Epidermal melanocyte (primary cell): ENCODE data around the gene TBCD.
"Not testable (repeated sequence)": the region's sequence is repeated elsewhere in the genome, so short reads cannot be mapped to it uniquely, and the experiment has no call there.

Experiments
- DNase-seq: peaks from one replicate; pipeline ENCODE4 v3.0.0; 2011; ENCODE audit warnings: low spot score; ENCODE audit not compliant: insufficient read length

TBCD gene

DNA sequence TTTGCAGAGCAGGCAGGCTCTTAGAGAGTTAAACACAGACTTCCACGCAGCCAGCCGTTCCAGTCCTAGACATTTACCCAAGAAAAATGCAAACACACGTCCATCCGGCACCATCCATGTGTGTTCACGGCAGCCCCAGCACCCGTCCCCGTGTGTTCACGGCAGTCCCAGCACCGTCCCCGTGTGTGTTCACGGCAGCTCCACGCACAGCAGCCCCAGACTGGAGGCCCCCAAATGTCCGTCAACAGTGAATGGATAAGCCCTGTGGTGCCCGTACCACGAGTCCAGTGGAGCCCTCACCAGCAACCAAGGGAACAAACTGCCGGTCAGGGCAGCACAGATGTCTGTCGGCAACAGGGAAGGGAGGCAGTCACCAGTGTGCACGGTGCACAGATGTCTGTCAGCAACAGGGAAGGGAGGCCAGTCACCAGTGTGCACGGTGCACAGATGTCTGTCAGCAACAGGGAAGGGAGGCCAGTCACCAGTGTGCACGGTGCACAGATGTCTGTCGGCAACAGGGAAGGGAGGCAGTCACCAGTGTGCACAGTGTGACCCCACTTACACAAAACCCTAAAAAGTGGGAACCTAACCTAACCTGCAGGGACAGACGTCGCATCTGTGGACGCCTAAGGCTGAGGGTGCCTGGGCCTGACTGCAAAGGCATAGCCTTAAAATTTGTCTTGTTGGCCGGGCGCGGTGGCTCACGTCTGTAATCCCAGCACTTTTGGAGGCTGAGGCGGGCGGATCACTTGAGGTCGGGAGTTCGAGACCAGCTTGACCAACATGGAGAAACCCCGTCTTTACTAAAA lies 216.4 kb downstream of the TBCD start:
- not testable (repeated sequence) for DNase-seq

DNA sequence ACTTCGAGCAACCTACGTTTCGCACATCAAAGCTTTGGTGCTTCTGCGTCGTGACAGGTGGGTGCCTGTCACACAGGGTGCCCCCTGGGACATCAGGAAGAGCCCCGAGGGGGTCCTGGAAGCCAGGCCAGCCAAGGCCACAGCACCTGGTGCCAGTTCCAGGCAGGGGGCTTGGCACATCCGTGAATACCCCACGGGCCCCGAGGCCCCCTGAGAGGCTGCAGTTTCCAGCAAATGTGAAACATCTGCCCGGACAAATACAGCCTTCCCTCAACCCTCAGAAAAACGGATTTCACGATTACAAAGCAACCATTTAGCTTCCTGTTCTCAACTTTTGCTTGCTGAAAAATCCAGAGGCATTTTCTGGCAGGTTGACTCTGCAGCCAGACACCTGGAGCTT lies 218.2 kb downstream of the TBCD start:
- DNase-seq: no peak

GRCh38 chr17:82970818-82971590 lies 219.1 kb downstream of the TBCD start:
- no peak for DNase-seq

- DNase-seq: no peak
Observed at GRCh38 chr17:82972836-82973372, 221.0 kb downstream of the TBCD start.

DNA sequence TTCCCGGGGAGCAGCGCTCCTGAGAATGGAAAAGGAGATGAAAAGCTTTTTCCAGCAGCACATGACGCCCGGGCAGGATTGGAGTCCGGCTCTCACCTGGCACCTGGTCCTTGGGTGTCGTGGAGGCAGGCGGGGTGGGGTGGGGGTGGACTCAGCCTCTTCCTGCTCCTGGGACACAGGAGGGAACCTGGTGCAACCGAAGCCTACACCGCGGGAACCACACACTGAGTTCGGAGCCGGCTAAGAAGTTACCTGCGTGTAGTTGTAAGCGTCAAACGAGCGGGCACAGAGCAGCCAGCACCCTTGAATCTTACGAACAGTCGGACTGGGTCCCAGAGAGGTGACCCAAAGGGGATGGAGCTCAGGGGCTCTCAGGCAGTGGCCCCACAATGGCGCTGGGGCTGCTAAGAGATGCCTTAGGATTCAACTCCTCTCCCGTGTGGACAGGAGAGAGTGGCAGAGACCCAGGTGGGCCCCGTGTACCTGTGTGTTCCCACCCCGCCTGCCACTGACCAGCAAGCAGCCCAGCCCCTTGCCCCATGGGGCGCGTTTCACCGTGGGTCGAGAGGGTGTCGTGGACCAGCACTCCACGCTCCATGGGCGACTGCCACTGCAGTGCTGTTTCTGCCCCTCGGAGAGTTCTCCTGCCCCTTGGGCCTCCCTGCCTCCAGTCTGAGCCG lies 221.7 kb downstream of the TBCD start:
- no peak for DNase-seq

- DNase-seq: no peak
Observed at GRCh38 chr17:82974136-82974952, 222.5 kb downstream of the TBCD start.

DNA sequence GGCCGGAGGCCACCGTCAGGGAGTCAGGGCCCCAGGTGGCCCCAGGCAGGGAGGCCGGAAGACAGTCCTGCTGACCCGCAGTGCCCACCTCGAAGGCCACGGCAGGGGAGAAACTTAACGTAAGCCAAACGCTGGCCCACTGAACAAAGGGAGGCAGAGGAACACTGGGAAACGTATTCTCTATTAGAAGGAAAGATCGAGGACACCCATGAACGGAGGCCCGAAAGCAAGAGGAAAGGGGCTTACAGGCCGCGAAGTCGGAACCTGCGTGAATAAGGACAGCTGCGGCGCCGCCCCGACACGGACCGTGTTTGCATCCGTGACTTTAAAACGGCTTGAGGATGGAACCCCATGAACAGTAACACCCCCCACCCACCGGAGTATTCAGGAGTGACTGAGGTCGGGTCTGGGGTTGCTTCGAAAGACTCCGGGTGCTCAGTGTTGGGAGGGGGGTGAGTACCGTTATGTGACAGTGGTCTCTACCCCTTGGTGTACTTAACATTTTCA lies 225.2 kb downstream of the TBCD start:
- no peak for DNase-seq

DNA sequence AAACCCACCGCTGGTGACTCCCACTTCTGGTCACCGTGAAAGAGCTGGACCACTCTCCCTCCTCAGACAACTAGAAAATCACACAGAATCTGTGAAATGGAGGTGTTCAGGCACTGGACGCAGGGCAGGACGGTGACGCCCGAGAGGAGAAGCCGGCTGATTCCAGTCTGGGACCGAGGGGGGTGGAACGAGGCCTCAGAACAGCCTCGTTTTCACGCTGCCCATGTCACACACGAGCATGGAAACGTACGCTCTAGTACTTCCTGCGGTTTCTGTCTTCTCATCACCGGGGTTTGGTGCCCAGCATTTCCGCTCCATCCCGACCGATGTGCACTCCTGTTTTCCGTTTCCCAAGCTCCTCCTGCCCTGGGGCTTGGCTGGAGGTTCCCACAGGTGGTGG lies 225.7 kb downstream of the TBCD start:
- DNase-seq: no peak

DNA sequence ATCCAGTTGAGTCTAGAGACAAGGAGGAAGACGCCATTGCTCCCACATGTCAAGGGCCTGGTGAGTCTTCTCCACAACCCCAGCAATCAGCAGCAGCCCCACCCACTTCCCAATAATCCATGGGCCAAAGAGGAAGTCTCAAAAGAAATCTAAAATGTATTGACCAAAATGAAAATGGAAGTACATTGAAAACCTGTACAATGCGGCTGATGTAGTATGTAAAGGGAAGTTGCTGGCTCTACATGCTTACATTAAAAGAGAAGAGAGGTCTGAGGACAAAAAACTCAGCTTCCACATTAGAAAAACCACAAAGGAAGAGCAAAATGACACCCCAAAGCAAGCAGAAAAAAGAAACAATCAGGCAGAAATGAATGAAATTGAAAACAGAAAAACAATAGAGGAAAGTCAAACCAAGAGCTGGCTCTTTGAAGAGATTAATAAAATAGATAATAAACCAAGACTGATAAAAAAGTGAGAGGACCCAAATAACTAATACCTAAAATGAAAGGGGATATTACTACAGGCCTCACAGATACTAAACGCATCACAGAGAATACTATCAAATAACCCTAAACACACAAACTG lies 227.0 kb downstream of the TBCD start:
- no peak for DNase-seq

- DNase-seq: no peak
Observed at GRCh38 chr17:82979718-82980117, 227.9 kb downstream of the TBCD start.

DNA sequence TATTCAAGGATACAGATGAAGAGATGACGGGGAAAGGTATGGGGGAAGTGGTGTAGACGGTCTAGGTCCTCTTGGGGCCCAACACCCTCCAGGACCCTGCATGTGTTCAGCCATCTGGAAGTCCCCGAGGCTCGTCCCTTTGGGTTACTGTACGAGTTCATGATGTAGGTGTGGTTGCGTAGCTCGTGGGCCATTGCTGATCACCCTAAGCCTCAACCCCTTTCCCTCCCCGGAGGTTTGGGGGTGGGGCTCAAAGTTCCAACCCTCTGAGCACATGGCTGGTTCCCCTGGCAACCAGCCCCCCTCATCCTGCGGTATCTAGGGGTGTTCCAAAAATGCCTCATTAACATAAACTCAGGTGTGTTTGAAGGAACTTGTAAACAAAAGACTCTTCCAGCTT lies 228.8 kb downstream of the TBCD start:
- no peak for DNase-seq

GRCh38 chr17:82981141-82981730 lies 229.4 kb downstream of the TBCD start:
- DNase-seq: no peak

DNA sequence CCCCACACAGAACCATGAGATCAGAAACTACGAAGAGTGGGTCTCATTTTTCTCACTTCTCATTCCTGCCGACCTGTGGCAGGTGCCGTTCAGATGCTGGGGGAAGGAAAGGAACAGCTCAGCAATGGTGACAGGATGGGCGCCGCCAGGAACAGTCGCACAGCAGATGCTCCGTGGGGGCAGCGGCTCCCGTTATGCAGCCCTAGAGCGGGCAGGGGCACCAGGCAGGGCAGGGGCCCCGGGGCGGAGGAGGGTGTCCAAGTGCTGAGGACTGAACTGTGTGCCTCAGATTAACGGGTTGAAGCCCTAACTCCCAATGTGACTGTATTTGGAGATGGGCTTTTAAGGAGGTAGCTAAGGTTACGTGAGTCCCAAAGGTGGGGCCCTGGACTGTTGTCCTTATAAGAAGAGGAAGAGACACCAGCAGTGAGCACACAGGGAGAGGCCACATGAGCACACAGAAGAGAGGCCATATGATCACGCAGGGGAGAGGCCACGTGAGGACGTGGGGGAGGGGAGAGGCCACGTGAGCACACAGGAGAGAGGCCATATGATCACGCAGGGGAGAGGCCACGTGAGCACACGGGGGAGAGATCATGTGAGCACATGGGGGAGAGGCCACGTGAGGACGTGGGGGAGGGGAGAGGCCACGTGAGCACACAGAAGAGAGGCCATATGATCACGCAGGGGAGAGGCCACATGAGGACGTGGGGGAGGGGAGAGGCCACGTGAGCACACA lies 231.8 kb downstream of the TBCD start:
- DNase-seq: no peak

- DNase-seq: not testable (repeated sequence)
Observed at GRCh38 chr17:82984249-82984617, 232.4 kb downstream of the TBCD start.

DNA sequence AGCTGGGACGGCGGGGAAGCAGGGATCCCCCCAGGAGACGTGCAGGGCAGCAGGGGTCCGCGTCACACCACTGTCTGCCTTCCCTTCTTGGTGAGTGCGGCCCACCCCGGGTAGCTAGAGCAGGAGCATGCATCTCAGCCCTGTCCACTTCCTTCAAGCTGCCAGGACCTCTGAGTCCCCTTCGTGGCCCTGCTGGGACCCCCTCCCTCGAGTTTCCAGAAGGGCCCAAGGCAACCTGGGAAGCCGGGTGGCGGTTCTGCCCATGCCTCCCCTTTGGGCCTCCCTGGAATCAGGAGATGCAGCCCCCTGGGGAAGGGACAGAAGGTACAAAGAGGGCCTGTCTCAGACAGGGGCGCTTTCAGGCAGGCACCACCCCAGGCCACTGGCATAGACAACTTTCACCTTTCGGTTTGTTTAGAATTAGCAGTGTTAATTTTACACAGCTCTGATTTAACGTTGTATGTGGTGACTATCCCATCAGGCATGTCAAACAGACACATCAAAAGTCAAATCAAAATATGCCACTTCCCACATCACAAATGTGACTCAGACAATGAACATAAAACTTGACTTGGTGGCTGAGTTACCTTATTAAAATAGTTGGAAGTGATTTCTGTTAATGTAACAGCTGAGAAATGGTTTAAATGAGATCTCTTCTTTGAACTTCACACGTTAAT lies 233.0 kb downstream of the TBCD start:
- no peak for DNase-seq

GRCh38 chr17:82985428-82985805 lies 233.6 kb downstream of the TBCD start:
- DNase-seq: no peak

GRCh38 chr17:82985973-82986372 lies 234.1 kb downstream of the TBCD start:
- DNase-seq: no peak

DNA sequence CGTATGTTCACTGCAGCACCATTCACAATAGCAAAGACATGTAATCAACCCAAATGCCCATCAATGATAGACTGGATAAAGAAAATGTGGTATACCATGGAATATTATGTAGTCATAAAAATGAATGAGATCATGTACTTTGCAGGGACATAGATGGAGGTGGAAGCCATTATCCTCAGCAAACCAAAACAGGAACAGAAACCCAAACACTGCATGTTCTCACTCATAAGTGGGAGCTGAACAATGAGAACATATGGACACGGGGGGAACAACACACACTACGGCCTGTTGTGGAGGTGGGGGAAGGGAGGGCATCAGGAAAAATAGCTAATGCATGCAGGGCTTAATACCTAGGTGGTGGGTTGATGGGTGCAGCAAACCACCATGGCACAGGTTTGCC lies 237.2 kb downstream of the TBCD start:
- DNase-seq: not testable (repeated sequence)

GRCh38 chr17:82989881-82990280 lies 238.0 kb downstream of the TBCD start:
- DNase-seq: no peak
